ENCODE results near the gene PGAM5. TPM values are rescaled to one million over a fixed set of nuclear protein-coding genes. Genes with fewer than 3 reads are reported as not detected.

PGAM5 gene
- total RNA-seq, 4 donors from 2014 or later, result 22.9 to 50.7 (median 33.2) TPM

GRCh38 chr12:132761921-132762583 lies 51.4 kb downstream of the PGAM5 start:
- TF ChIP-seq EP300 (IDR thresholded peaks at IDR 0.05), result peak in 1 of 2 donors; percentile 75
- peak; percentile 18 to 55 (median 33) for TF ChIP-seq CTCF (IDR thresholded peaks at IDR 0.05)
- TF ChIP-seq POLR2A (IDR thresholded peaks at IDR 0.05), result peak; percentile 41 to 47
- no peaks in the 10 kb centered on the region for H3K9me3 ChIP-seq
- peak overlapping the region; percentile 46 to 100 (median 82) for H3K4me3 ChIP-seq
- H3K4me1 ChIP-seq, result peaks cover 0 to 31% (median 17%) of the 10 kb centered on the region in 4 donors
- H3K27ac ChIP-seq, result peak overlapping the region; percentile 52 to 96 (median 95)
- DNase-seq (ENCODE audit: low spot score in 2 of 2), result peak; percentile 59 to 60
- peaks cover 0 to 18% (median 0%) of the 10 kb centered on the region in 3 donors for H3K36me3 ChIP-seq
- 0 to 2% methylated on average over 33 to 44 of the region's 89 CpGs for WGBS, 2 donors
- H3K27me3 ChIP-seq, result no peaks in the 10 kb centered on the region

GRCh38 chr12:132764231-132764630 lies 53.6 kb downstream of the PGAM5 start:
- no peak overlapping the region for H3K4me3 ChIP-seq
- H3K27me3 ChIP-seq, result no peaks in the 10 kb centered on the region
- no peaks in the 10 kb centered on the region for H3K9me3 ChIP-seq
- peaks cover 0 to 4% (median 0%) of the 10 kb centered on the region in 3 donors for H3K36me3 ChIP-seq
- no peak for DNase-seq (ENCODE audit: low spot score in 2 of 2)
- peaks cover 0 to 39% (median 21%) of the 10 kb centered on the region in 4 donors for H3K4me1 ChIP-seq
- TF ChIP-seq CTCF (IDR thresholded peaks at IDR 0.05), result no peak
- TF ChIP-seq EP300 (IDR thresholded peaks at IDR 0.05), result no peak
- TF ChIP-seq POLR2A (IDR thresholded peaks at IDR 0.05), result no peak
- 93 to 96% methylated on average over 20 of the region's 20 CpGs for WGBS, 2 donors
- H3K27ac ChIP-seq, result no peak overlapping the region

- H3K9me3 ChIP-seq, result no peaks in the 10 kb centered on the region
- no peak overlapping the region for H3K4me3 ChIP-seq
Measured at GRCh38 chr12:132765361-132765760, 54.7 kb downstream of the PGAM5 start.

GRCh38 chr12:132766380-132767085 lies 55.9 kb downstream of the PGAM5 start:
- DNase-seq (ENCODE audit: low spot score in 2 of 2), result peak in 1 of 2 donors; percentile 21
- peaks cover 0 to 26% (median 9%) of the 10 kb centered on the region in 4 donors for H3K4me1 ChIP-seq
- TF ChIP-seq CTCF (IDR thresholded peaks at IDR 0.05) (no peak), POLR2A (IDR thresholded peaks at IDR 0.05) (no peak), EP300 (IDR thresholded peaks at IDR 0.05) (no peak)
- no peak overlapping the region for H3K4me3 ChIP-seq
- H3K9me3 ChIP-seq, result no peaks in the 10 kb centered on the region
- H3K27ac ChIP-seq, result peak overlapping the region in 1 of 4 donors; percentile 6
- WGBS, 2 donors, result 64 to 72% methylated on average over 24 to 27 of the region's 27 CpGs
- no peaks in the 10 kb centered on the region for H3K27me3 ChIP-seq
- H3K36me3 ChIP-seq, result peaks cover 0 to 26% (median 0%) of the 10 kb centered on the region in 3 donors

More at GRCh38 chr12:132765361-132765760, 54.7 kb downstream of the PGAM5 start:
- H3K4me1 ChIP-seq, result peaks cover 0 to 31% (median 14%) of the 10 kb centered on the region in 4 donors
- no peak for DNase-seq (ENCODE audit: low spot score in 2 of 2)
- no peaks in the 10 kb centered on the region for H3K27me3 ChIP-seq
- TF ChIP-seq CTCF (IDR thresholded peaks at IDR 0.05), result no peak
- no peak for TF ChIP-seq POLR2A (IDR thresholded peaks at IDR 0.05)
- no peak for TF ChIP-seq EP300 (IDR thresholded peaks at IDR 0.05)
- 67 to 78% methylated on average over 11 of the region's 11 CpGs for WGBS, 2 donors
- H3K27ac ChIP-seq, result no peak overlapping the region
- peaks cover 0 to 15% (median 0%) of the 10 kb centered on the region in 3 donors for H3K36me3 ChIP-seq
